IMR-90 (cell line): Measurements from ENCODE around the gene DBNL. TPM values are rescaled to one million over a fixed set of nuclear protein-coding genes. Genes with fewer than 3 reads are reported as not detected.

Experiments used
- ATAC-seq: fragments of 200-7000 bp; cut with Tn5 transposase; 2 replicates; pipeline ENCODE4 v1.9.1; 2020; ENCODE audit warnings: low read depth, mild to moderate bottlenecking, moderate library complexity
- BruUV-seq: library from RNA; stranded (reverse); fragments of 400-500 nt; replicated peaks from 2 replicates; lab custom pipeline; 2021; lab: Mats Ljungman, UMichigan
- CTCF ChIA-PET: fragments of 300-600 bp; formaldehyde crosslinking; extraction: SDS; loops from one replicate; lab custom pipeline; 2021; ENCODE audit warnings: antibody characterized with exemption; lab: Yijun Ruan, JAX
- POLR2A ChIA-PET: fragments of 300-600 bp; sonication (Branson Sonifier 250); formaldehyde crosslinking; loops from one replicate; lab custom pipeline; 2022; ENCODE audit warnings: antibody characterized with exemption; ENCODE audit not compliant: unreplicated experiment; lab: Charles Lee
- DNase-seq: peaks from one replicate; pipeline ENCODE4 v3.0.0; 2013
- H2AFZ ChIP-seq: replicated peaks from 2 replicates; pipeline ENCODE3; 2013; ENCODE audit warnings: low read length, mild to moderate bottlenecking; ENCODE audit not compliant: poor library complexity
- H2AK5ac ChIP-seq: 2 replicates; pipeline ENCODE4 v1.6.1; 2013; ENCODE audit warnings: low read depth, low read length, inconsistent platforms
- H2AK9ac ChIP-seq: replicated peaks from 2 replicates; pipeline ENCODE3; 2013; ENCODE audit warnings: mild to moderate bottlenecking, low read depth, low read length, moderate library complexity; ENCODE audit not compliant: poor library complexity
- H2BK120ac ChIP-seq: 2 replicates; pipeline ENCODE4 v1.6.1; 2013; ENCODE audit warnings: low read depth, low read length, inconsistent platforms
- H2BK15ac ChIP-seq: 3 replicates; pipeline ENCODE4 v1.6.1; 2013; ENCODE audit warnings: low read depth, low read length, inconsistent platforms
- H2BK20ac ChIP-seq: 2 replicates; pipeline ENCODE4 v1.6.1; 2013; ENCODE audit warnings: low read depth, mild to moderate bottlenecking, inconsistent platforms, low read length, moderate library complexity
- H2BK5ac ChIP-seq: 2 replicates; pipeline ENCODE4 v1.6.1; 2013; ENCODE audit warnings: mild to moderate bottlenecking, low read depth, low read length, inconsistent platforms; ENCODE audit not compliant: poor library complexity, severe bottlenecking
- H3K14ac ChIP-seq: replicated peaks from 2 replicates; pipeline ENCODE4 v1.6.1; 2013; ENCODE audit warnings: low read depth, low read length, inconsistent platforms
- H3K18ac ChIP-seq: 2 replicates; pipeline ENCODE4 v1.6.1; 2013; ENCODE audit warnings: low read depth, low read length, control low read depth
- H3K23ac ChIP-seq: 2 replicates; pipeline ENCODE4 v1.6.1; 2013; ENCODE audit warnings: low read depth, low read length, inconsistent platforms
- H3K27ac ChIP-seq: 2 replicates; pipeline ENCODE4 v1.5.1; 2013; ENCODE audit warnings: mild to moderate bottlenecking, control low read depth, low read length; ENCODE audit not compliant: insufficient read depth
- H3K27me3 ChIP-seq: 2 replicates; pipeline ENCODE4 v1.6.1; 2013; ENCODE audit warnings: low read length; ENCODE audit not compliant: control insufficient read depth, insufficient read depth
- H3K36me3 ChIP-seq: 2 replicates; pipeline ENCODE4 v1.6.1; 2013; ENCODE audit warnings: low read length, mixed read lengths; ENCODE audit not compliant: control insufficient read depth, insufficient read depth
- H3K4ac ChIP-seq: 2 replicates; pipeline ENCODE4 v1.6.1; 2013; ENCODE audit warnings: low read depth, low read length, inconsistent platforms
- H3K4me1 ChIP-seq: 2 replicates; pipeline ENCODE4 v1.6.1; 2013; ENCODE audit warnings: low read length, mixed read lengths; ENCODE audit not compliant: control insufficient read depth, insufficient read depth
- H3K4me2 ChIP-seq: 2 replicates; pipeline ENCODE4 v1.6.1; 2013; ENCODE audit warnings: low read depth, mild to moderate bottlenecking, control low read depth, low read length, moderate library complexity
- H3K4me3 ChIP-seq: 2 replicates; pipeline ENCODE4 v1.5.1; 2013; ENCODE audit warnings: low read depth, mild to moderate bottlenecking, control low read depth, low read length, moderate library complexity; ENCODE audit not compliant: insufficient read depth
- H3K56ac ChIP-seq: 2 replicates; pipeline ENCODE4 v1.6.1; 2013; ENCODE audit warnings: low read length, inconsistent platforms; ENCODE audit not compliant: insufficient read depth; ENCODE audit errors: extremely low read depth
- H3K79me1 ChIP-seq, 2 experiments: 2 replicates each; pipeline ENCODE4 v1.6.1; 2013; ENCODE audit warnings: low read length in 2 of 2, inconsistent platforms in 1 of 2, low read depth in 1 of 2
- H3K9ac ChIP-seq: 2 replicates; pipeline ENCODE4 v1.6.1; 2013; ENCODE audit warnings: low read depth, low read length, control low read depth
- H3K9me1 ChIP-seq: 2 replicates; pipeline ENCODE4 v1.6.1; 2013; ENCODE audit warnings: low read length, inconsistent platforms; ENCODE audit not compliant: insufficient read depth
- H3K9me3 ChIP-seq: 2 replicates; pipeline ENCODE4 v1.6.1; 2013; ENCODE audit warnings: low read length; ENCODE audit not compliant: control insufficient read depth, insufficient read depth
- H4K20me1 ChIP-seq: 2 replicates; pipeline ENCODE4 v1.6.1; 2013; ENCODE audit warnings: low read length, inconsistent platforms; ENCODE audit not compliant: insufficient read depth
- H4K5ac ChIP-seq: 2 replicates; pipeline ENCODE4 v1.6.1; 2013; ENCODE audit warnings: mild to moderate bottlenecking, low read depth, low read length, control low read depth
- H4K8ac ChIP-seq, 2 experiments: 2 replicates each; pipeline ENCODE4 v1.6.1; 2013; ENCODE audit warnings: low read depth in 2 of 2, low read length in 2 of 2, control low read depth in 1 of 2, inconsistent platforms in 1 of 2
- H4K91ac ChIP-seq: 2 replicates; pipeline ENCODE4 v1.6.1; 2013; ENCODE audit warnings: low read depth, low read length, inconsistent platforms; ENCODE audit not compliant: insufficient read depth
- CTCF ChIP-seq: conservative IDR thresholded peaks from 2 replicates; pipeline ENCODE4 v1.5.1; 2012; ENCODE audit warnings: mild to moderate bottlenecking, low read depth, low read length, improper control_type of control experiment
- FOS ChIP-seq: fragments of 150-350 bp; IDR thresholded peaks from 2 replicates; pipeline ENCODE4 v1.6.1; 2016; ENCODE audit warnings: low read depth, low read length
- MXI1 ChIP-seq: IDR thresholded peaks from 2 replicates; pipeline ENCODE4 v1.6.1; 2012; ENCODE audit warnings: low read depth, mild to moderate bottlenecking, low read length, moderate library complexity, borderline replicate concordance
- POLR2A ChIP-seq: IDR thresholded peaks from 2 replicates; pipeline ENCODE4 v1.6.1; 2012; ENCODE audit warnings: mild to moderate bottlenecking, low read depth, low read length
- WGBS, 2 experiments: methylation state at CpG; one replicate each; pipeline versions ENCODE4 v1.1.5 to v1.1.7; 2013; ENCODE audit warnings: missing lambda C conversion rate in 2 of 2; ENCODE audit not compliant: insufficient read length in 1 of 2; ENCODE audit errors: extremely low coverage in 2 of 2; 5-methylcytosine and 5-hydroxymethylcytosine counted together
- dilution Hi-C: fragments of 300-500 bp; cut with HindIII; formaldehyde crosslinking; loops from one replicate; pipeline ENCODE4 v1.14.3; 2018; ENCODE audit warnings: low sequenced_read_pairs; ENCODE audit not compliant: unreplicated experiment
- in situ Hi-C: fragments of 300-500 bp; cut with MboI; formaldehyde crosslinking; loops from 3 replicates; pipeline ENCODE4 v1.14.3; 2019; ENCODE audit warnings: low sequenced_read_pairs, inconsistent platforms, mixed read lengths
- intact Hi-C: fragments of 100-400 bp; cut with micrococcal nuclease; formaldehyde crosslinking; loops from 2 replicates; pipeline ENCODE4 v1.10.0; 2022
- polyA plus RNA-seq, 3 experiments: library from polyadenylated mRNA; depleted of rRNA; stranded (reverse); fragments of >200 nt; gene quantifications; 2 replicates each; pipeline ENCODE4 v1.2.3, GENCODE V29; 2012; ENCODE audit warnings: low replicate concordance in 1 of 3
- total RNA-seq: library from RNA; depleted of rRNA; stranded (reverse); fragments of >200 nt; gene quantifications from 2 replicates; pipeline ENCODE4 v1.2.3, GENCODE V29; 2012

DBNL gene
- total and polyA plus RNA-seq, 2 of the 4 experiments (the other 2 are of a cell fraction): 157 to 179 TPM

- Histone ChIP-seq H3K9ac (no peak overlapping the region), H4K91ac (no peak overlapping the region), H4K20me1 (peaks cover 18% of the 10 kb centered on the region), H3K9me1 (no peaks in the 10 kb centered on the region; the same call in 1 of the 2 replicates), H4K5ac (no peak overlapping the region), H2BK5ac (no peak overlapping the region), H3K14ac (no peak overlapping the region), H3K18ac (no peak overlapping the region), H2BK120ac (no peak overlapping the region), H3K79me1 (no peaks in the 10 kb centered on the region), H2BK15ac (no peak overlapping the region), H2AFZ (no peak overlapping the region), H3K36me3 (peaks cover 4% of the 10 kb centered on the region; the same call in 1 of the 2 replicates), H3K27ac (no peak overlapping the region), H3K23ac (no peak overlapping the region), H2AK5ac (no peak overlapping the region), H3K27me3 (no peaks in the 10 kb centered on the region), H2AK9ac (no peak overlapping the region), H3K4me2 (no peak overlapping the region), H3K4me3 (no peak overlapping the region), H3K9me3 (no peaks in the 10 kb centered on the region), H2BK20ac (no peak overlapping the region), H3K4ac (no peak overlapping the region), H3K56ac (no peak overlapping the region), H3K4me1 (peaks cover 19% of the 10 kb centered on the region), H4K8ac (no peak overlapping the region)
- POLR2A ChIA-PET: interaction anchor here (0.9 kb wide), 1 partner anchor 20 kb away, joined by 4 read pairs; no protein-coding TSS in a partner anchor
- dilution Hi-C loops (no loop called here), intact Hi-C loops (no loop called here), in situ Hi-C loops (loop anchor here (5.0 kb wide), 1 partner anchor 129 kb away; no protein-coding TSS in a partner anchor)
- CTCF ChIA-PET: no interaction called here
- no peak for ATAC-seq
- no TSS peak for BruUV-seq
- peak; percentile 50 for DNase-seq
- TF ChIP-seq MXI1 (no peak), CTCF (no peak), POLR2A (peak; percentile 58), FOS (no peak)
- WGBS, 2 experiments: 67% methylated on average over 2 of the region's 7 CpGs; no CpG with 5 or more reads in 1 of the 2 experiments
Observed at GRCh38 chr7:44068054-44068453, 23.6 kb downstream of the DBNL start.
